CD8-positive, alpha-beta memory T cell (primary cell): ENCODE results near the gene SLC15A5. TPM values are rescaled to one million over a fixed set of nuclear protein-coding genes. Genes with fewer than 3 reads are reported as not detected.

ENCODE experiments used
- CTCF ChIA-PET: fragments of 350-600 bp; sonication (Branson Sonifier 250); formaldehyde crosslinking; loops from one replicate; lab custom pipeline; 2021; ENCODE audit warnings: antibody characterized with exemption; lab: Charles Lee
- POLR2A ChIA-PET: fragments of 350-600 bp; sonication (Branson Sonifier 250); formaldehyde crosslinking; loops from one replicate; lab custom pipeline; 2021; ENCODE audit warnings: antibody characterized with exemption; lab: Charles Lee
- DNase-seq, 5 donors: peaks; one replicate each; pipeline versions ENCODE4 v3.0.0 to v3.0.0-alpha.2; 2020 to 2022; ENCODE audit warnings: mixed read lengths in 1 of 5
- H3K27ac ChIP-seq: one replicate; pipeline ENCODE4 v1.7.0; 2013; ENCODE audit warnings: low read depth, mild to moderate bottlenecking, low read length, moderate library complexity
- H3K27me3 ChIP-seq: 2 replicates; pipeline ENCODE4 v1.7.0; 2013; ENCODE audit warnings: low read length, mild to moderate bottlenecking; ENCODE audit not compliant: insufficient read depth, poor library complexity, severe bottlenecking
- H3K36me3 ChIP-seq: 2 replicates; pipeline ENCODE4 v1.7.0; 2013; ENCODE audit warnings: mild to moderate bottlenecking, low read length, moderate library complexity; ENCODE audit not compliant: insufficient read depth
- H3K4me1 ChIP-seq: 2 replicates; pipeline ENCODE4 v1.7.0; 2013; ENCODE audit warnings: mild to moderate bottlenecking, low read length, moderate library complexity; ENCODE audit not compliant: insufficient read depth
- H3K4me3 ChIP-seq: 2 replicates; pipeline ENCODE4 v1.7.0; 2013; ENCODE audit warnings: mild to moderate bottlenecking, low read length
- H3K9me3 ChIP-seq: 2 replicates; pipeline ENCODE4 v1.7.0; 2013; ENCODE audit warnings: mild to moderate bottlenecking, low read length
- H3K27ac Mint-ChIP-seq, 8 donors: one replicate each; pipeline ENCODE4 v1.8.0; 2020 to 2021; ENCODE audit warnings: mixed read lengths in 8 of 8, mild to moderate bottlenecking in 6 of 8, inconsistent platforms in 3 of 8, moderate library complexity in 3 of 8
- H3K27me3 Mint-ChIP-seq, 2 donors: one replicate each; pipeline ENCODE4 v1.8.0; 2020 to 2021; ENCODE audit warnings: mixed read lengths in 2 of 2, mild to moderate bottlenecking in 1 of 2, moderate library complexity in 1 of 2
- H3K36me3 Mint-ChIP-seq, 3 donors: one replicate each; pipeline ENCODE4 v1.8.0; 2020 to 2021; ENCODE audit warnings: mixed read lengths in 3 of 3, inconsistent platforms in 1 of 3, mild to moderate bottlenecking in 1 of 3
- H3K4me1 Mint-ChIP-seq, 3 donors: one replicate each; pipeline ENCODE4 v1.8.0; 2020 to 2021; ENCODE audit warnings: mixed read lengths in 3 of 3, inconsistent platforms in 1 of 3, mild to moderate bottlenecking in 1 of 3
- H3K4me3 Mint-ChIP-seq, 7 donors: one replicate each; pipeline ENCODE4 v1.8.0; 2020 to 2021; ENCODE audit warnings: mixed read lengths in 7 of 7, mild to moderate bottlenecking in 6 of 7, moderate library complexity in 4 of 7, inconsistent platforms in 2 of 7
- H3K9me3 Mint-ChIP-seq, 5 donors: one replicate each; pipeline ENCODE4 v1.8.0; 2020 to 2022; ENCODE audit warnings: mixed read lengths in 5 of 5, mild to moderate bottlenecking in 3 of 5, moderate library complexity in 2 of 5, inconsistent platforms in 1 of 5
- polyA plus RNA-seq: library from polyadenylated mRNA; unstranded; fragments of 300-500 nt; fragmentation: Illumina TruSeq; gene quantifications from one replicate; pipeline ENCODE4 v1.2.3, GENCODE V29; 2021
- total RNA-seq, 2 experiments: library from RNA; stranded (reverse); gene quantifications; one replicate each; pipeline ENCODE4 v1.2.3, GENCODE V29; 2021

The SLC15A5 gene
- total and polyA plus RNA-seq, 3 experiments from 2014 or later, result not detected

- CTCF ChIA-PET, result no interaction called here
- Mint-ChIP-seq H3K36me3 (no peaks in the 10 kb centered on the region), H3K4me3 (no peak overlapping the region), H3K27me3 (no peaks in the 10 kb centered on the region), H3K4me1 (no peaks in the 10 kb centered on the region), H3K27ac (no peak overlapping the region), H3K9me3 (peaks cover 2 to 14% (median 4%) of the 10 kb centered on the region in 5 donors)
- Histone ChIP-seq H3K36me3 (no peaks in the 10 kb centered on the region), H3K4me1 (no peaks in the 10 kb centered on the region), H3K27me3 (no peaks in the 10 kb centered on the region), H3K9me3 (peaks cover 3% of the 10 kb centered on the region), H3K27ac (no peak overlapping the region), H3K4me3 (no peak overlapping the region)
- DNase-seq, result no peak
- POLR2A ChIA-PET, result no interaction called here
These were observed 5.5 kb upstream of the SLC15A5 start for GRCh38 chr12:16282978-16283377.

DNA sequence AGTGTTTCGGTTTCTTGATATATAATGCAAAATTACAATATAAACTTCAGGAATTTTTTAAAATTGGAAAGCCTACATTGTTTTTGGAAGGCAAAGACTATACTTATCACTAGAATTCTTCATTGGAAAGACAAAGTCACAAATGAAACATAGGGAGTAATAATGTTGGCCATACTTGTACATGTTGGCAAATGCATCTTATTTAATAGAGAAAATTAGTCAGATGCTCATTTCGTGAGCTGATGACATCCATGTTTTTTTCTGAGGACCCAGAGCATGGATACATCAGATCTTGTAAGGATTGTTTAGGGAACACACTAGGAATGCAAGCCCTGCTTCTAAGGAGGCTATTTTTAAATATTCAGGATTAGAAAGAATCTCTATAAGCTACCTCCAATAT, 4.6 kb upstream of the SLC15A5 start:
- no peak overlapping the region for H3K27ac ChIP-seq
- Mint-ChIP-seq H3K4me1 (no peaks in the 10 kb centered on the region), H3K36me3 (no peaks in the 10 kb centered on the region), H3K27ac (no peak overlapping the region), H3K9me3 (peaks cover 2 to 14% (median 4%) of the 10 kb centered on the region in 5 donors), H3K27me3 (no peaks in the 10 kb centered on the region), H3K4me3 (no peak overlapping the region)
- H3K27me3 ChIP-seq, result no peaks in the 10 kb centered on the region
- DNase-seq, result no peak
- ChIA-PET CTCF (no interaction called here), POLR2A (no interaction called here)
- H3K4me3 ChIP-seq, result no peak overlapping the region
- H3K9me3 ChIP-seq, result no peaks in the 10 kb centered on the region
- H3K36me3 ChIP-seq, result no peaks in the 10 kb centered on the region
- H3K4me1 ChIP-seq, result no peaks in the 10 kb centered on the region

DNA sequence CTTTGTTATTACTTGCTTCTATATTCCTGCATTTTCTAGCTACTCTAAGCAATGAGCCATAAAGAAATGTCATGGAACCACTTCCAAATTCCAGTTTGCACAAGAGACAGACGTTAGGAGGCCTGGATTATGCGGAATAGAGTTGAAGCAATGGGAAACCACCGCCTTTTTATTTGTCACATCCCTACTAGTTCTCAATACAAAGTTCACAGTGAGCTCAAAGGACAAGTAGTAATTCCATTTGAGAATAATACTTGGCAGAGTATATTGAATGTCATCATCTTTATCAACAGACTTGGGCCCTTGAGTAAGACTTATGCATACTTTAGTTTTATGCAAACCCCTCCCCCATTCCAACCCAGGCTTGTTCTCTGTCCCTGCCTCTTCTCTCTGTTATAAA, 3.7 kb upstream of the SLC15A5 start:
- Histone ChIP-seq H3K9me3 (no peaks in the 10 kb centered on the region), H3K36me3 (no peaks in the 10 kb centered on the region), H3K27me3 (no peaks in the 10 kb centered on the region), H3K4me1 (no peaks in the 10 kb centered on the region), H3K27ac (no peak overlapping the region), H3K4me3 (no peak overlapping the region)
- H3K36me3 Mint-ChIP-seq, result no peaks in the 10 kb centered on the region
- H3K27me3 Mint-ChIP-seq, result no peaks in the 10 kb centered on the region
- no peak overlapping the region for H3K4me3 Mint-ChIP-seq
- H3K9me3 Mint-ChIP-seq, result peaks cover 2 to 14% (median 4%) of the 10 kb centered on the region in 5 donors
- no peaks in the 10 kb centered on the region for H3K4me1 Mint-ChIP-seq
- no peak for DNase-seq
- ChIA-PET CTCF (no interaction called here), POLR2A (no interaction called here)
- H3K27ac Mint-ChIP-seq, result no peak overlapping the region

GRCh38 chr12:16272222-16272621, 5.3 kb downstream of the SLC15A5 start:
- H3K27me3 Mint-ChIP-seq, result no peaks in the 10 kb centered on the region
- ChIA-PET POLR2A (no interaction called here), CTCF (no interaction called here)
- no peak overlapping the region for H3K27ac ChIP-seq
- no peak overlapping the region for H3K27ac Mint-ChIP-seq
- no peak overlapping the region for H3K4me3 ChIP-seq
- no peaks in the 10 kb centered on the region for H3K9me3 ChIP-seq
- H3K36me3 Mint-ChIP-seq, result no peaks in the 10 kb centered on the region
- no peaks in the 10 kb centered on the region for H3K36me3 ChIP-seq
- no peaks in the 10 kb centered on the region for H3K4me1 ChIP-seq
- peaks cover 0 to 8% (median 2%) of the 10 kb centered on the region in 5 donors for H3K9me3 Mint-ChIP-seq
- no peak overlapping the region for H3K4me3 Mint-ChIP-seq
- no peaks in the 10 kb centered on the region for H3K4me1 Mint-ChIP-seq
- H3K27me3 ChIP-seq, result no peaks in the 10 kb centered on the region
- no peak for DNase-seq

DNA sequence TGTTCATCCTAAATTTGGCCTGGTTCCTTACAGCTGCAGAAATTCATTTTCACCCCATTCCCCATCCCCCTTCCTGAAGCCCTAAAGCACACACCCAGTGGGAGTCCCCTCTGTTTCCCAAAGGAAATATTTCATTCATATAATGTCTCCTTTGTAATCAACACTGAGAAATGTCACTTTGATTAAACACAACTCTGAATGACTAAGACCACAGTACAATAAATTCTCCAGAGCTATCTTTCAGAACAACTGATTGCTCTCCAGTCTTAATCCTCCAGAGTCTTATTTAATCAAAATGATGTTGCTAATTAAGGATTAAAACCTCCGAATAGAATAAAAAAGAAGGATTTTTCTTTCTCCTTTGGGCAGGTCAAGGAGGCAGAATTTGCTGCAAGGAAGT, 6.4 kb downstream of the SLC15A5 start:
- no peak overlapping the region for H3K27ac ChIP-seq
- ChIA-PET CTCF (no interaction called here), POLR2A (no interaction called here)
- Mint-ChIP-seq H3K4me3 (no peak overlapping the region), H3K9me3 (peaks cover 0 to 8% (median 2%) of the 10 kb centered on the region in 5 donors), H3K4me1 (no peaks in the 10 kb centered on the region), H3K36me3 (no peaks in the 10 kb centered on the region), H3K27ac (no peak overlapping the region), H3K27me3 (no peaks in the 10 kb centered on the region)
- no peak for DNase-seq
- no peaks in the 10 kb centered on the region for H3K36me3 ChIP-seq
- no peaks in the 10 kb centered on the region for H3K4me1 ChIP-seq
- no peaks in the 10 kb centered on the region for H3K9me3 ChIP-seq
- no peaks in the 10 kb centered on the region for H3K27me3 ChIP-seq
- no peak overlapping the region for H3K4me3 ChIP-seq

- Histone ChIP-seq H3K4me3 (no peak overlapping the region), H3K36me3 (no peaks in the 10 kb centered on the region), H3K4me1 (no peaks in the 10 kb centered on the region), H3K27ac (no peak overlapping the region), H3K9me3 (no peaks in the 10 kb centered on the region), H3K27me3 (no peaks in the 10 kb centered on the region)
- Mint-ChIP-seq H3K4me3 (no peak overlapping the region), H3K36me3 (no peaks in the 10 kb centered on the region), H3K9me3 (peaks cover 0 to 8% (median 2%) of the 10 kb centered on the region in 5 donors), H3K27ac (no peak overlapping the region), H3K27me3 (no peaks in the 10 kb centered on the region), H3K4me1 (no peaks in the 10 kb centered on the region)
- ChIA-PET POLR2A (no interaction called here), CTCF (no interaction called here)
- DNase-seq, result no peak
These were observed 7.5 kb downstream of the SLC15A5 start for GRCh38 chr12:16269946-16270345.

GRCh38 chr12:16266085-16266484, 11.4 kb downstream of the SLC15A5 start:
- POLR2A ChIA-PET, result no interaction called here
- no peaks in the 10 kb centered on the region for H3K4me1 Mint-ChIP-seq
- peaks cover 0 to 8% (median 6%) of the 10 kb centered on the region in 5 donors for H3K9me3 Mint-ChIP-seq

DNA sequence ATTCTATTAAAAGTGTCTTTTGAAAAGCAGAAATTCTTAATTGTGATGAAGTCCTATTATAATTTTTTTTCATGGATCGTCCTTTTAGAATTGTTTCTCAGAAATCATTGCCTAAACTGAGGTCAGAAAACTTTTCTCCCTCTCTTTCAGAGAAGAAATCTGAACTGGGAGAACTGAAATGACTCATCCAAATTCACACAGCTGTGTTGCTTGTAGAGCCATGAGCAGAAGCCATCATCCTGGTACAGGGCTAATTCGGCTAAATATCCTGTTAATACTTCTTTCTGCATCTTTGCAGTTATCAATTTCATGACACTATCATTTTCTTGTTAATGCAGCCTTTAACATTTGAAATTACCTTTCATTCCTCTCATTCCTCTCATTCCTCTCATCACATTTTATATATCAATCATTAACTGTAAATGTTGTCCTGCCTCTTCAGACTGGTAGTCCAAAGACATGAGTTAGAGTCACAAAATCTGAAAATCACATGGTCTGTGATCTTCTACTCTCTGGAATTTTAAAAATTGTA, 15.5 kb downstream of the SLC15A5 start:
- CTCF ChIA-PET, result no interaction called here
- peaks cover 0 to 1% of the 10 kb centered on the region in 2 donors for H3K27me3 Mint-ChIP-seq
- no peaks in the 10 kb centered on the region for H3K36me3 ChIP-seq

More at GRCh38 chr12:16266085-16266484, 11.4 kb downstream of the SLC15A5 start:
- Histone ChIP-seq H3K27me3 (no peaks in the 10 kb centered on the region), H3K4me1 (no peaks in the 10 kb centered on the region), H3K36me3 (no peaks in the 10 kb centered on the region), H3K4me3 (no peak overlapping the region), H3K27ac (no peak overlapping the region), H3K9me3 (no peaks in the 10 kb centered on the region)
- Mint-ChIP-seq H3K4me3 (no peak overlapping the region), H3K27me3 (peaks cover 0 to 1% of the 10 kb centered on the region in 2 donors), H3K27ac (no peak overlapping the region), H3K36me3 (no peaks in the 10 kb centered on the region)
- CTCF ChIA-PET, result no interaction called here
- DNase-seq, result no peak

More for the DNA sequence above, 15.5 kb downstream of the SLC15A5 start:
- Histone ChIP-seq H3K4me3 (no peak overlapping the region), H3K27ac (no peak overlapping the region), H3K4me1 (no peaks in the 10 kb centered on the region), H3K9me3 (no peaks in the 10 kb centered on the region), H3K27me3 (no peaks in the 10 kb centered on the region)
- Mint-ChIP-seq H3K9me3 (peaks cover 3 to 10% (median 7%) of the 10 kb centered on the region in 5 donors), H3K36me3 (no peaks in the 10 kb centered on the region), H3K27ac (no peak overlapping the region), H3K4me1 (no peaks in the 10 kb centered on the region), H3K4me3 (no peak overlapping the region)
- POLR2A ChIA-PET, result no interaction called here
- DNase-seq, result no peak
